Measurements from ENCODE around the gene PTPRN2. TPM values are rescaled to one million over a fixed set of nuclear protein-coding genes. Genes with fewer than 3 reads are reported as not detected.

Gene PTPRN2
- total and polyA plus RNA-seq, 2 of the 13 experiments (the other 11 are each of a cell fraction or from before 2014, with no cell fraction given): 2.5 to 24.2 TPM

DNA sequence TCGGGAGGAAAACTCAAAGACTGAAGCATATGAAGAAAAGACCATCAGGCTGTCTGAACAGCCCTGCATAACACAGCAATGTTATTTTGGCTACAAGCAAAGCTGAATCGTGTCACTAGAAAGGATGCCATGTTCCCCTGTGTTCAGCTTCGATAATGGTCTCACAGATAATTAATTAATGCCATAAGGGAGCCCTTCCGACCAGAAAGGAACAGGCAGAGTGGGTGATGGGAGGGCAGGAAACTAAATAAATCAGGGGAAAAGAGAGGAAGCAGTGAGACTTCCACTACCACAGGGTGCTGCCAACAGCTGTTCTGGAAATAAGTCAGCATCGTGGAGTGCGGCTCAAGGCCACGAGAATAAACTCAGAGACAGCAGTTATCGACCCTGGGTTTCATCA lies 3.2 kb downstream of the PTPRN2 start (continued):
- TF ChIP-seq ZNF850 (CRISPR knock-in tag; conservative IDR thresholded peaks at IDR 0.05): no peak

DNA sequence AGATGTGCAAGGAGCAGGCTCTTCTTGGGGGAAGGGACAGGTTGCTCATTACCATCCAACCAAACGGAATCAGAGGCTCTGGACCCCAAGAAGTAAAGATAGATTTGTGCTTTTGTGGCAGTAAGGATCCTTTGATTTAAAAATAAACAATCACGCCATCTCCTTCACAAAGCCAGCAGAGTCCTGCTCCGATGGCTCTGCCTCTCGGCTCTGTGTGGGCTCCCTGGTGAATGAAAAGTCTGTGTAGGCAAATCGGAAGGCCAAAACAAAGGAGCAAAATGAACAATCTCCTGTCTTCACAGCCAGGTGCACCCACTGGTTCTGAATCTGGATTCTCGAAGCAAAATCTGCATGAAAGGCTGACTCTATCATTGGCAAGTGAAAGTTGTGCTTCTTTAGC lies 3.8 kb downstream of the PTPRN2 start:
- ChIA-PET CTCF (ENCODE audit: low intra/inter-chr PET ratio, low total read pairs) (no interaction called here), POLR2A (interaction anchor here (0.7 to 1.6 kb wide), 5 partner anchors 43 to 279 kb away, joined by 3 to 5 read pairs (median 3); no protein-coding TSS in a partner anchor)
- no peaks in the 10 kb centered on the region; a peak in 1 of 5 replicates for H3K27me3 ChIP-seq (ENCODE audit: control insufficient read depth in 1 of 2, insufficient read depth in 2 of 2, low read length in 2 of 2)
- H3K36me3 ChIP-seq (replicated peaks in 1 of 2; ENCODE audit: control insufficient read depth in 1 of 2, insufficient read depth in 2 of 2, low read length in 2 of 2): peaks cover 0 to 12% of the 10 kb centered on the region in 2 experiments; a peak in 3 of 5 replicates
- 74% methylated on average over 5 of the region's 6 CpGs for WGBS (ENCODE audit: low lambda C conversion rate)
- no peak for DNase-seq (ENCODE audit: low spot score)
- peaks cover 58% of the 10 kb centered on the region for H3K79me2 ChIP-seq (ENCODE audit: insufficient read depth, low read length)
- intact Hi-C loops (cut with micrococcal nuclease; ENCODE audit: unreplicated experiment): loop anchor here (5.0 kb wide), 1 partner anchor 87 kb away; no protein-coding TSS in a partner anchor
- no peak for FAIRE-seq
- H3K4me2 ChIP-seq (ENCODE audit: low read depth, low read length): peak overlapping the region; percentile 81
- H3K9me3 ChIP-seq (ENCODE audit: low read length): peaks cover 6% of the 10 kb centered on the region
- TF ChIP-seq, protein P1, sequence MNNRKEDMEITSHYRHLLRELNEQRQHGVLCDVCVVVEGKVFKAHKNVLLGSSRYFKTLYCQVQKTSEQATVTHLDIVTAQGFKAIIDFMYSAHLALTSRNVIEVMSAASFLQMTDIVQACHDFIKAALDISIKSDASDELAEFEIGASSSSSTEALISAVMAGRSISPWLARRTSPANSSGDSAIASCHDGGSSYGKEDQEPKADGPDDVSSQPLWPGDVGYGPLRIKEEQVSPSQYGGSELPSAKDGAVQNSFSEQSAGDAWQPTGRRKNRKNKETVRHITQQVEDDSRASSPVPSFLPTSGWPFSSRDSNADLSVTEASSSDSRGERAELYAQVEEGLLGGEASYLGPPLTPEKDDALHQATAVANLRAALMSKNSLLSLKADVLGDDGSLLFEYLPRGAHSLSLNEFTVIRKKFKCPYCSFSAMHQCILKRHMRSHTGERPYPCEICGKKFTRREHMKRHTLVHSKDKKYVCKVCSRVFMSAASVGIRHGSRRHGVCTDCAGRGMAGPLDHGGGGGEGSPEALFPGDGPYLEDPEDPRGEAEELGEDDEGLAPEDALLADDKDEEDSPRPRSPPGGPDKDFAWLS (CRISPR knock-in tag; IDR thresholded peaks at IDR 0.05; ENCODE audit: borderline replicate concordance): no peak
- TF ChIP-seq, protein P2, sequence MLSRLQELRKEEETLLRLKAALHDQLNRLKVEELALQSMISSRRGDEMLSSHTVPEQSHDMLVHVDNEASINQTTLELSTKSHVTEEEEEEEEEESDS (CRISPR knock-in tag; IDR thresholded peaks at IDR 0.05; ENCODE audit: borderline replicate concordance): no peak
- TF ChIP-seq ZNF547 (CRISPR knock-in tag; IDR thresholded peaks at IDR 0.05): no peak
- TF ChIP-seq ZNF468 (CRISPR knock-in tag; IDR thresholded peaks at IDR 0.05): no peak
- TF ChIP-seq, protein P3, sequence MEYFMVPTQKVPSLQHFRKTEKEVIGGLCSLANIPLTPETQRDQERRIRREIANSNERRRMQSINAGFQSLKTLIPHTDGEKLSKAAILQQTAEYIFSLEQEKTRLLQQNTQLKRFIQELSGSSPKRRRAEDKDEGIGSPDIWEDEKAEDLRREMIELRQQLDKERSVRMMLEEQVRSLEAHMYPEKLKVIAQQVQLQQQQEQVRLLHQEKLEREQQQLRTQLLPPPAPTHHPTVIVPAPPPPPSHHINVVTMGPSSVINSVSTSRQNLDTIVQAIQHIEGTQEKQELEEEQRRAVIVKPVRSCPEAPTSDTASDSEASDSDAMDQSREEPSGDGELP (IDR thresholded peaks at IDR 0.05; ENCODE audit: borderline replicate concordance, low read depth): no peak
- TF ChIP-seq RXRB (CRISPR knock-in tag; IDR thresholded peaks at IDR 0.05; ENCODE audit: borderline replicate concordance): no peak
- TF ChIP-seq MEIS1 (CRISPR knock-in tag; IDR thresholded peaks at IDR 0.05; ENCODE audit: borderline replicate concordance): no peak
- TF ChIP-seq ZSCAN31 (CRISPR knock-in tag; IDR thresholded peaks at IDR 0.05; ENCODE audit: low read depth): no peak
- no peak for TF ChIP-seq ZKSCAN5 (CRISPR knock-in tag; IDR thresholded peaks at IDR 0.05)
- H3K9ac ChIP-seq (ENCODE audit: insufficient read depth, low read depth, low read length): peak overlapping the region; percentile 42; the same call in 1 of the 2 replicates
- ATAC-seq: no peak
- in situ Hi-C loops (cut with HindIII; ENCODE audit: extremely low pct_ligation_motif_present, low pct_unique_long_range_greater_than_20kb): no loop called here
- no peak overlapping the region for H2AFZ ChIP-seq (ENCODE audit: low read length)
- H4K20me1 ChIP-seq (ENCODE audit: insufficient read depth, low read length): no peaks in the 10 kb centered on the region
- peak overlapping the region in 1 of 3 experiments; percentile 35; a peak in 2 of 6 replicates for H3K4me3 ChIP-seq (replicated peaks in 1 of 3; ENCODE audit: insufficient read depth in 1 of 3, low read depth in 2 of 3, low read length in 3 of 3)
- H3K27ac ChIP-seq (ENCODE audit: extremely low read length, insufficient read depth, low read length): peak overlapping the region; percentile 89
- H3K4me1 ChIP-seq (ENCODE audit: insufficient read depth, low read length): peaks cover 85% of the 10 kb centered on the region
- no TSS peak for BruUV-seq (replicated peaks)
